Mucosa of descending colon (tissue), 3 donors: ENCODE results near the gene ADAM12. TPM values are rescaled to one million over a fixed set of nuclear protein-coding genes. Genes with fewer than 3 reads are reported as not detected.

Experiments used
- ATAC-seq: fragments of 200-7000 bp; cut with Tn5 transposase; one replicate; pipeline ENCODE4 v1.9.1; 2020; ENCODE audit warnings: mild to moderate bottlenecking, moderate library complexity
- DNase-seq, 3 donors: peaks; one replicate each; pipeline ENCODE4 v3.0.0-alpha.2; 2020
- H3K36me3 ChIP-seq: fragments of 200-600 bp; one replicate; pipeline ENCODE4 v1.8.0; 2021; ENCODE audit warnings: low read depth, mild to moderate bottlenecking
- H3K4me1 ChIP-seq: fragments of 200-600 bp; one replicate; pipeline ENCODE4 v1.8.0; 2021; ENCODE audit warnings: low read depth, mild to moderate bottlenecking
- H3K4me3 ChIP-seq: fragments of 200-600 bp; one replicate; pipeline ENCODE4 v1.8.0; 2021; ENCODE audit warnings: mild to moderate bottlenecking
- H3K9me3 ChIP-seq: fragments of 200-600 bp; one replicate; pipeline ENCODE4 v1.8.0; 2021; ENCODE audit warnings: mild to moderate bottlenecking
- intact Hi-C, 2 donors: fragments of 100-400 bp; cut with DNase I in 1 of 2; cut with micrococcal nuclease in 1 of 2; formaldehyde crosslinking; loops; one replicate each; pipeline versions ENCODE4 v1.11.0 to v1.11.1; 2022; cut with DNase I, micrococcal nuclease
- total RNA-seq, 3 donors: library from RNA; stranded (reverse); fragmentation: NEBNext Ultra II Directional in 2 of 3; extraction: Animal tissue kit (Norgen Biotek cat#: 25700) in 2 of 3; gene quantifications; one replicate each; pipeline versions ENCODE4 v1.2.1 to v1.2.4, GENCODE V29; 2021 to 2023
- TF ChIP-seq, protein P1 (sequence below): fragments of 200-600 bp; IDR thresholded peaks from one replicate; pipeline ENCODE4 v1.8.0; 2022; ENCODE audit warnings: antibody characterized with exemption, mild to moderate bottlenecking
- donor health status: DM: no; HTN: no; CAD: no; lungs with moderate emphysema.
- donor health status: DM: no; HTN: no; CAD: no.
- donor health status: DM: no; HTN: yes; CAD: no.

ADAM12 gene
- total RNA-seq, 3 donors from 2014 or later: 0.20 to 0.89 (median 0.66) TPM

DNA sequence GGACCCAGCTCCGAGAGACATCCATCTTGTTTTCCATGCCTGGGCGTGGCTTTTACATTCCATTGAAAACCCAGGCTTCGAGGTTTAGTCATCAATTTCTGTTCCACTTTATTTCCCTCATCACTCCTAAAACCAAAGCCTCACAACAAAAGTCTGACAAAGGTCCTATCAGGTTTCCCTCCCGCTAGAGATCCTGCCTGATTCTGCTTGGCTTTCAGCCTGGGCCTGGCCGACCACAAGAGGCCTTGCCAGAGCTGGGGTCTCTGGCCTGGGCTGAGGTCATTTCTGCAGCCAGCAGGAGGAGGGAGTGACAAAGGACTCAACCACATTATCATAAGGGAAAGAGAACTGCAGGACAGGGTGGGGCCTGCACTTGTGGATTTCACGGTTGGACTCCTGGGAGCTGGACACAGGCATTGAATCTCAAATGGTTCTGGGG, 324.9 kb downstream of the ADAM12 start:
- no peak for ATAC-seq
- TF ChIP-seq, protein P1, sequence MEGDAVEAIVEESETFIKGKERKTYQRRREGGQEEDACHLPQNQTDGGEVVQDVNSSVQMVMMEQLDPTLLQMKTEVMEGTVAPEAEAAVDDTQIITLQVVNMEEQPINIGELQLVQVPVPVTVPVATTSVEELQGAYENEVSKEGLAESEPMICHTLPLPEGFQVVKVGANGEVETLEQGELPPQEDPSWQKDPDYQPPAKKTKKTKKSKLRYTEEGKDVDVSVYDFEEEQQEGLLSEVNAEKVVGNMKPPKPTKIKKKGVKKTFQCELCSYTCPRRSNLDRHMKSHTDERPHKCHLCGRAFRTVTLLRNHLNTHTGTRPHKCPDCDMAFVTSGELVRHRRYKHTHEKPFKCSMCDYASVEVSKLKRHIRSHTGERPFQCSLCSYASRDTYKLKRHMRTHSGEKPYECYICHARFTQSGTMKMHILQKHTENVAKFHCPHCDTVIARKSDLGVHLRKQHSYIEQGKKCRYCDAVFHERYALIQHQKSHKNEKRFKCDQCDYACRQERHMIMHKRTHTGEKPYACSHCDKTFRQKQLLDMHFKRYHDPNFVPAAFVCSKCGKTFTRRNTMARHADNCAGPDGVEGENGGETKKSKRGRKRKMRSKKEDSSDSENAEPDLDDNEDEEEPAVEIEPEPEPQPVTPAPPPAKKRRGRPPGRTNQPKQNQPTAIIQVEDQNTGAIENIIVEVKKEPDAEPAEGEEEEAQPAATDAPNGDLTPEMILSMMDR: no peak
- intact Hi-C loops: no loop called here
- H3K4me1 ChIP-seq: no peaks in the 10 kb centered on the region
- DNase-seq: no peak
- no peaks in the 10 kb centered on the region for H3K36me3 ChIP-seq
- no peaks in the 10 kb centered on the region for H3K9me3 ChIP-seq
- no peak overlapping the region for H3K4me3 ChIP-seq

DNA sequence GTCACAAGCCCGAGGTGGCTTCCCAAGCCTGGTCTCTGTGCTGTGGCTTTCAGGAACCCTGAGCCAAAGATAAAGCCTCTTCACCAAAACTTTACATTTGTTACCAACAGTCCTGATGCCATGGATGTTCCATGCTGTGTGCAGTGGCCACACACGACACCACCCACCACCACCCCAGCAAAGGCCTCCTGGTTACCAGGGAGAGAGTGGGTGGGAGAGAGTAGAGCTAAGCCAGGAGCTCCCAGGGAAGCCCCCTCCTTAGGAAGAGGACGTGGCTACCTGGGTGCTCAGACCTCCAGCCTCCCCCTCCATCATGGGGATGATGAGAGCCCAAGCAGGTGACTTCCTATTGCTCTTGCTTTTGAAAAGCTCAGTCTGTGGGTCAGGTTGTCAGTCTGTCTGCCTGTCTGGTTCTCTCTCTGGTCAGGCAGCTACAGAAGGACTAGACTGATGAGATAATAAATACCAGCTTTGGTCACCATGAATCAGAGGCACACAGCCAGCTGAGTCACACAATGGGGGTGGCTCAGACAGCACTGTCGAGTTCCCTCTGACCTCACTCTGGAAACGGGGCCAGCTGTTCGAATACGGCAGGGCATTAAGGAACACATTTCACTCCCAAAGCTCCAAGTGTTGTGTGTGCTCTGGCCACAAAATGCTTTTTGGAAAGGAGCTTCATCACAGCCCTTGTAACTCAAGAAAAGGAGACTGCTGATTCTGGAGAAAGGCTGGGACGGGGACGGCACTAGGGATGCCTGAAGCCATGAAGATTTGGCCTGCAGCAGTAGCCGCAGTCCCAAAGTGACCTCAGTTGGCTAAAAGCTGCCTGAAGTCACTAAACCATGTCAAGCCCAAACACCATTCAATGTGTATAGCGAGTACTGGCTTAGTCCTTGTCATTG, 325.9 kb downstream of the ADAM12 start:
- no peaks in the 10 kb centered on the region for H3K36me3 ChIP-seq
- intact Hi-C loops: no loop called here
- H3K9me3 ChIP-seq: no peaks in the 10 kb centered on the region
- ATAC-seq (peak; percentile 68), DNase-seq (peak; percentile 49 to 76 (median 68))
- TF ChIP-seq, protein P1: no peak
- no peak overlapping the region for H3K4me3 ChIP-seq
- H3K4me1 ChIP-seq: no peaks in the 10 kb centered on the region

DNA sequence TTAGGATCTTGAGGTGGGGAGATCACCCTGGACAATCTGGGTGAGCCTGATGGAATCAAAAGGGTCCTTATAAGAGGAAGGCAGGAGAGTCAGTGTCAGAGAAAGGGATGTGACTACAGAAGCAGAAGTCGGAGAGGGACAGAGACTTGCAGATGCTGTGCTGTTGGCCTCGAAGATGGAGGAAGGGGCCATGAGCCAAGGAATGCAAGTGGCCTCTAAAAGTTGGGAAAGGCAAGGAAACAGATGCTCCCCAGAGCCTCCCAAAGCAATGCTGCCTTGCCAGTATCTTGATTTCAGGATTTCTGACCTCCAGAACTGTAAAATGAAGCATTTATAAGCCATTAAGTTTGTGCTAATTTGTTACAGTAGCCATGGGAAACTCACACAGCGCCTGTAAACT, 326.8 kb downstream of the ADAM12 start:
- ATAC-seq: no peak
- no peak for DNase-seq
- TF ChIP-seq, protein P1: no peak
- Histone ChIP-seq H3K4me3 (no peak overlapping the region), H3K36me3 (no peaks in the 10 kb centered on the region), H3K4me1 (no peaks in the 10 kb centered on the region), H3K9me3 (no peaks in the 10 kb centered on the region)
- intact Hi-C loops: no loop called here

DNA sequence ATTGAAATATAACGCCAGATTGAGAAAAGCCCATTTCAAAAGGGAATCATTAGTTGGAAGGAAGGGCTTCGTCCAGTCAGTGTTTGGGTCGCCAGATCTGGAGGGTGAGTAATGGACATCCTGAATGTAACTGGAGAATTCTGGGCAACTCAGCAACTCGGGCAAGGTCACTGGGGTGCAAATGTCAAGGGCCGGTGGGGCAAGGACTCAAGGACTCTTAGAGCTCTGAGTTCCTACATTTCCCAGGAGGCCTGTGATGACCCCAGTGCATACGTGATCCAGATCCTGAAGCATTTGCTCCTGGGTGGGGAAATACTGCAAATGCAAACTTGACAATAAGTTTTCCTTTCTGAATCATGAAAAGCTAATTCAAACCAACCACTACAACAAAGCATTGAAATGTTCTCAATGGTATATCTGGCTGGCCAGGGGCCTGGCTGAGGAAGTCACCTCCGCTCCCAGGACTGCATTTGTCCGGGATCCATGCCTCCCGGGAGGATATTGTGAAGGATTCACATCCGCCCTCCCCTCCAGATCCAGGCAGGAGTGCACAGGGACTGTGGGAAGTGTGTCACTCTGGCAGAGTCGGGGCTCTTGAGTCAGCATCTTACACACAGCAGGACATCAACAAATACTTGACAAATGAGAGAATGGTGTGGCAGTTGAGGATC, 327.9 kb downstream of the ADAM12 start:
- peak; percentile 17 for ATAC-seq
- DNase-seq: no peak
- H3K4me3 ChIP-seq: no peak overlapping the region
- intact Hi-C loops: no loop called here
- H3K4me1 ChIP-seq: no peaks in the 10 kb centered on the region
- TF ChIP-seq, protein P1: no peak
- H3K36me3 ChIP-seq: no peaks in the 10 kb centered on the region
- H3K9me3 ChIP-seq: no peaks in the 10 kb centered on the region

DNA sequence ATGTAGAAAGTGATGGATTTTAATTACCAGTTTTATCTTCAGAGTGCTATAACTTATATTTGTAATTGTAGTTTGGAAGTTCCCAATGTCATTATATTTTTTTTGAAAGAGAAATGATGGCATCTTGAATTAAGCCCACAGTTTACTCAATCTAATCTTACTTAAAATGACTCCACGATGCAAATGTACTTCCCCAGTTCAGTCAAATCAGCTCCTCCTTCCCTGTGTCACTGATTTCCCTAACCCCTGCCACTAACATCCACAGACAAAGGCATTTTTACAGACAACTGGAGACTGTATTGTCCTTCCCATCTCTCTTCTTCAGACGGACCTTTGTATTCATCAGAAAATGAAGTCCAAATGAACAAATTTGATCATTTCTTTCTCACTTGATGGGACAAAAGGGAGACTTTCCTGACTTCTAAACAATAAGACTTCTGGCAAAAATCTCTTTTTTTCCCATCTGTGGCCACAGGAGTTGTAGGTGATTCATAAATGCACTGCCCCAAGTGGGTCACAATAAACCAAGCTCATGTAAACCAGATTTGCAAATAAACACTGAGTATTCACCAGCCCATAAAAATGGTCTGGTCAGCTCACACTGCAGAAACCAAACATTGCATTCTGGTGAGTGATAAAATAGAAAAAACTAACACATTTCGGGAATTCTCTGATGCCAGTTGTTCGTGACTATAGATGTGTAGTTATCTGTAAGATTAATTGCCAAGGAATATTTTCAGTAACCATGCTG, 329.0 kb downstream of the ADAM12 start:
- ATAC-seq: no peak
- intact Hi-C loops: no loop called here

More for the DNA sequence above, 329.0 kb downstream of the ADAM12 start:
- no peak for DNase-seq
- no peaks in the 10 kb centered on the region for H3K9me3 ChIP-seq
- no peaks in the 10 kb centered on the region for H3K4me1 ChIP-seq
- H3K4me3 ChIP-seq: no peak overlapping the region
- TF ChIP-seq, protein P1: no peak
- no peaks in the 10 kb centered on the region for H3K36me3 ChIP-seq
